Lung (tissue), 12 donors: ENCODE data around the gene C4orf50. TPM values are rescaled to one million over a fixed set of nuclear protein-coding genes. Genes with fewer than 3 reads are reported as not detected.

ENCODE experiments used
- ATAC-seq: fragments of 200-7000 bp; cut with Tn5 transposase; one replicate; pipeline ENCODE4 v1.9.1; 2020; ENCODE audit warnings: moderate number of reproducible peaks; ENCODE audit not compliant: insufficient read depth, low FRiP score
- DNase-seq, 3 donors: peaks; one replicate each; pipeline ENCODE4 v3.0.0-alpha.2; 2013 to 2017
- H3K27ac ChIP-seq, 2 donors: one replicate each; pipeline ENCODE4 v1.5.1; 2013; ENCODE audit warnings: mild to moderate bottlenecking in 2 of 2, moderate library complexity in 2 of 2, control low read depth in 1 of 2, inconsistent platforms in 1 of 2, low read depth in 1 of 2, low read length in 1 of 2
- H3K27me3 ChIP-seq, 3 donors: one replicate each; pipeline ENCODE4 v1.5.1; 2013; ENCODE audit warnings: low read length in 2 of 3; ENCODE audit not compliant: control insufficient read depth in 3 of 3, insufficient read depth in 3 of 3
- H3K36me3 ChIP-seq, 4 donors: one replicate each; pipeline ENCODE4 v1.5.1; 2013; ENCODE audit warnings: low read length in 4 of 4, mild to moderate bottlenecking in 1 of 4, moderate library complexity in 1 of 4; ENCODE audit not compliant: control insufficient read depth in 4 of 4, insufficient read depth in 4 of 4
- H3K4me1 ChIP-seq, 5 donors: one replicate each; pipeline ENCODE4 v1.5.1; 2013; ENCODE audit warnings: low read length in 5 of 5, mild to moderate bottlenecking in 2 of 5, moderate library complexity in 1 of 5; ENCODE audit not compliant: control insufficient read depth in 5 of 5, insufficient read depth in 5 of 5
- H3K4me3 ChIP-seq: one replicate; pipeline ENCODE4 v1.5.1; 2013; ENCODE audit warnings: mild to moderate bottlenecking, control low read depth, moderate library complexity
- H3K9ac ChIP-seq, 2 donors: one replicate each; pipeline ENCODE4 v1.5.1; 2013; ENCODE audit warnings: low read length in 2 of 2, control low read depth in 1 of 2; ENCODE audit not compliant: insufficient read depth in 1 of 2
- H3K9me3 ChIP-seq, 4 donors: one replicate each; pipeline ENCODE4 v1.5.1; 2013; ENCODE audit warnings: low read length in 3 of 4, mild to moderate bottlenecking in 1 of 4, moderate library complexity in 1 of 4; ENCODE audit not compliant: control insufficient read depth in 4 of 4, insufficient read depth in 3 of 4
- WGBS, 2 donors: extraction: QIAGEN DNeasy Blood & Tissue Kit; methylation state at CpG; one replicate each; pipeline ENCODE4 v1.1.7; 2013; 5-methylcytosine and 5-hydroxymethylcytosine counted together
- polyA plus RNA-seq, 2 donors: library from polyadenylated mRNA; stranded (reverse); fragments of 200-250 nt; gene quantifications; one replicate each; pipeline ENCODE4 v1.2.1, GENCODE V29; 2013
- total RNA-seq, 2 donors: library from RNA; depleted of rRNA in 1 of 2; stranded (reverse); fragments of >200 nt in 1 of 2; gene quantifications; one replicate each; pipeline ENCODE4 v1.2.1, GENCODE V29; 2014 to 2021
- TF ChIP-seq, protein P1 (sequence below): IDR thresholded peaks from 2 replicates; pipeline ENCODE4 v1.5.1; 2012; ENCODE audit warnings: mild to moderate bottlenecking; ENCODE audit errors: control extremely low read depth, extremely low read depth
- donor health status: control.
- donor health status: control.
- donor health status: Bipolar disorder and iron deficiency.
- donor health status: healthy.
- donor health status: DM: yes; HTN: yes; CAD: no.

Gene C4orf50
- total and polyA plus RNA-seq, 4 donors: 0.02 to 0.04 (median 0.03) TPM

DNA sequence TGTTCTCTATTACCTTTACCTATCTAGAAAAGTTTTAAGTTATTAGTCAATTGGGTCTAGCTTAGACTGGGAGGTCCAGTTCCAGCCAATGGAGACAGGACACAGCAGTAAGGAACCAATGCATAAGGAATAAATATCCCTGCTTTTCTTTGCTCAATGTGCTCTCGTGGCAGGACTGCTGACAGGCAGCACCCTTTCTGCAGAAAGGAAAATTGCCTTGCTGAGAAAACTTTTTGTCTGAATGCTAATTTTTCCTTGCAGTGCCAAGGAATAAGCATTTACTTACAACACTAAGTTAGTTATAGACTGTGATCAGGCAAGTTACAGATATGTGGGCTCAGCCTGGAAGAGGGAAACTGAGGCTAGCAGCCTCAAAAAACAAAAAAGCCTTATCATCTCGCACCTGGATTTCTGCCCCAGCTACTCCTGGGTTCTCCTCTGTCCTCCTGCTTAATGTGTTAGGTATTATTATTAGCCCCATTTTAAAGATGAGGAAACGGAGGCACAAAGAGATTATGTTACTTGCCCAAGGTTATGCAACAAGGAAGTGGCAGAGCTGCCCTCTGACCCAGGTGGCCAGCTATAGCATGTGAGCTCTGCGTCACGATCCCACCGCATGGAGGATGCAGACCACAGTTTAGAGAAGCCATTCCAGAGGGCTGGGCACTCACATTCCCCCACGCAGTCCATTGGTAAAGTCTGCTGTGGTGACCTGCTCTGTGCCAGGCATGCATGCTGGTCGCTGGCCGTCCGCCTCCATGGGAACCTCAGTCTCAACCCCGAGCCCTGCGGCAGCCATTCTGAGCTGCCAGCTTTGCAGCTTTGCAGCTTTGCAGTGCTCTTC is 40.5 kb upstream of the C4orf50 start:
- no peaks in the 10 kb centered on the region for H3K27me3 ChIP-seq
- H3K27ac ChIP-seq: no peak overlapping the region
- H3K4me1 ChIP-seq: no peaks in the 10 kb centered on the region
- DNase-seq (no peak), ATAC-seq (no peak)
- H3K9me3 ChIP-seq: peaks cover 0 to 39% (median 6%) of the 10 kb centered on the region in 4 donors
- H3K36me3 ChIP-seq: no peaks in the 10 kb centered on the region
- 94% methylated on average over 12 of the region's 12 CpGs for WGBS, 2 donors
- TF ChIP-seq, protein P1, sequence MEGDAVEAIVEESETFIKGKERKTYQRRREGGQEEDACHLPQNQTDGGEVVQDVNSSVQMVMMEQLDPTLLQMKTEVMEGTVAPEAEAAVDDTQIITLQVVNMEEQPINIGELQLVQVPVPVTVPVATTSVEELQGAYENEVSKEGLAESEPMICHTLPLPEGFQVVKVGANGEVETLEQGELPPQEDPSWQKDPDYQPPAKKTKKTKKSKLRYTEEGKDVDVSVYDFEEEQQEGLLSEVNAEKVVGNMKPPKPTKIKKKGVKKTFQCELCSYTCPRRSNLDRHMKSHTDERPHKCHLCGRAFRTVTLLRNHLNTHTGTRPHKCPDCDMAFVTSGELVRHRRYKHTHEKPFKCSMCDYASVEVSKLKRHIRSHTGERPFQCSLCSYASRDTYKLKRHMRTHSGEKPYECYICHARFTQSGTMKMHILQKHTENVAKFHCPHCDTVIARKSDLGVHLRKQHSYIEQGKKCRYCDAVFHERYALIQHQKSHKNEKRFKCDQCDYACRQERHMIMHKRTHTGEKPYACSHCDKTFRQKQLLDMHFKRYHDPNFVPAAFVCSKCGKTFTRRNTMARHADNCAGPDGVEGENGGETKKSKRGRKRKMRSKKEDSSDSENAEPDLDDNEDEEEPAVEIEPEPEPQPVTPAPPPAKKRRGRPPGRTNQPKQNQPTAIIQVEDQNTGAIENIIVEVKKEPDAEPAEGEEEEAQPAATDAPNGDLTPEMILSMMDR: no peak
- no peak overlapping the region for H3K4me3 ChIP-seq
- no peak overlapping the region for H3K9ac ChIP-seq

DNA sequence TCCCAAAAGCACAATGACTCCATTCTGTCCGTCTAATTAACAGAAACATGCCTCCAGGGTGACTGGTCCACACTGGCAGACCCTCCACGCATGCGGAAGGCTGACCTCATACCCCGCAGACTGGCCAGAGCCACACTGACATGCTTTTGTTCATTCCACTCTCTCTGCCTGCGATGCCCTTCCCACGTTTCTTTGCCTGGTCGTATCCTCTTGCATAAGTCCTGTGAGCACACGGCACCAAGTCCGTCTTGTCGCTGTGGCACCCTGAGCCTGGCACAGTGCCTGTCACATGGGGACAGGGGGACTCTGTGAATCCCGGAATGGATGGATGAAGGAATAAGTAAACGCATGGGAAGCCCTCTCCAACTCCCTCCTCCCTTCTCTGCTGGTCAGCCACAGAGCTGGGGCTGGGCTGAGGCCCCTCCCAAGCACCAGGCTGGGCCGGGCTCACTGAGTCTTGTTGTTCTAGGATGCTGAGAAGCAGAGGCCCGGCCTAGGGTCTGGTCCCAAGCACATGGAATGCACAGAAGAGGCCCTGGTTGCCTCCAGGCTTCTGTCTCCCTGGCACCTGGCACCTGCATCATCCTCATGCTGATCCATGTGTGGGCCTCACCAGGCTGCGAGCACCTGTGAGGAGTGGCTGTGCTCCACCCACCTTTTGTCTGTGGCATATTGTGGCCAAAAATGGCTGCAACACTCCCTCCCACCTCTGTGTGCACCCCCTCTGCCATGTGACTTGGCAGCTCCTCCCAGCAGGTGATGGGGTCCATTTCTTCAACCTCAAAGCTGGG is 38.9 kb upstream of the C4orf50 start:
- DNase-seq (no peak), ATAC-seq (no peak)
- Histone ChIP-seq H3K9me3 (peaks cover 0 to 38% (median 6%) of the 10 kb centered on the region in 4 donors), H3K9ac (no peak overlapping the region), H3K4me3 (no peak overlapping the region), H3K27me3 (no peaks in the 10 kb centered on the region), H3K27ac (no peak overlapping the region), H3K4me1 (no peaks in the 10 kb centered on the region), H3K36me3 (no peaks in the 10 kb centered on the region)
- TF ChIP-seq, protein P1: no peak
- 87 to 88% methylated on average over 15 of the region's 15 CpGs for WGBS, 2 donors

- Histone ChIP-seq H3K4me1 (no peaks in the 10 kb centered on the region), H3K27me3 (peaks cover 0 to 4% (median 0%) of the 10 kb centered on the region in 3 donors), H3K9me3 (peaks cover 0 to 31% (median 6%) of the 10 kb centered on the region in 4 donors), H3K9ac (no peak overlapping the region), H3K4me3 (no peak overlapping the region), H3K27ac (no peak overlapping the region), H3K36me3 (no peaks in the 10 kb centered on the region)
- DNase-seq: no peak
- WGBS, 2 donors: 84 to 87% methylated on average over 4 of the region's 4 CpGs
- no peak for ATAC-seq
- TF ChIP-seq, protein P1: no peak
Observed at GRCh38 chr4:6055436-6055835, 37.2 kb upstream of the C4orf50 start.
